HG03432 (cell line): ENCODE data around the gene POU2F2.

ENCODE experiments used
- ATAC-seq: cut with Tn5 transposase; IDR thresholded peaks from one replicate; pipeline ENCODE4 v1.9.1; 2021; ENCODE audit warnings: mild to moderate bottlenecking, moderate library complexity; ENCODE audit not compliant: unreplicated experiment

POU2F2 gene

GRCh38 chr19:42086188-42086736 lies 46.0 kb downstream of the POU2F2 start:
- no peak for ATAC-seq

GRCh38 chr19:42083537-42083936 lies 48.7 kb downstream of the POU2F2 start:
- no peak for ATAC-seq

GRCh38 chr19:42081584-42082203 lies 50.6 kb downstream of the POU2F2 start:
- no peak for ATAC-seq

- no peak for ATAC-seq
Measured at GRCh38 chr19:42080764-42081375, 51.4 kb downstream of the POU2F2 start.

GRCh38 chr19:42079886-42080763 lies 52.1 kb downstream of the POU2F2 start:
- ATAC-seq = no peak

- no peak for ATAC-seq
Measured at GRCh38 chr19:42079276-42079669, 53.0 kb downstream of the POU2F2 start.

- ATAC-seq = no peak
Measured at GRCh38 chr19:42078538-42079275, 53.5 kb downstream of the POU2F2 start.

- no peak for ATAC-seq
Measured at GRCh38 chr19:42078058-42078457, 54.2 kb downstream of the POU2F2 start.

- ATAC-seq = no peak
Measured at GRCh38 chr19:42076380-42076944, 55.8 kb downstream of the POU2F2 start.

- peak; percentile 85 for ATAC-seq
Measured at GRCh38 chr19:42075616-42076379, 56.4 kb downstream of the POU2F2 start, which contains the start of gene ZNF574. TSS of gene ZNF574 (plus strand) at chr19:42076166. CDS start at chr19:42078607, 2,441 bp downstream.

- no peak for ATAC-seq
Measured at GRCh38 chr19:42075364-42075615, 57.0 kb downstream of the POU2F2 start.

GRCh38 chr19:42074513-42075363 lies 57.5 kb downstream of the POU2F2 start:
- ATAC-seq = no peak

- ATAC-seq = no peak
Measured at GRCh38 chr19:42071247-42071646, 61.0 kb downstream of the POU2F2 start.

- no peak for ATAC-seq
Measured at GRCh38 chr19:42069619-42070351, 62.5 kb downstream of the POU2F2 start, which contains the start of gene GRIK5. TSS of gene GRIK5 (minus strand) at chr19:42070206. CDS start at chr19:42065770, 4,436 bp downstream.

- ATAC-seq = no peak
Measured at GRCh38 chr19:42068756-42069571, 63.3 kb downstream of the POU2F2 start.

- no peak for ATAC-seq
Measured at GRCh38 chr19:42068361-42068755, 63.9 kb downstream of the POU2F2 start.

- ATAC-seq = no peak
Measured at GRCh38 chr19:42067315-42067888, 64.8 kb downstream of the POU2F2 start.
